WERI-Rb-1 (cell line): ENCODE results near the gene PPIA.
"Not testable (repeated sequence)": the region's sequence is repeated elsewhere in the genome, so short reads cannot be mapped to it uniquely, and the experiment has no call there.

Source experiments
- DNase-seq: peaks from one replicate; pipeline ENCODE4 v3.0.0-alpha.2; 2020
- H3K27ac ChIP-seq: fragments of 250-450 bp; sonication (Bioruptor Pico); 2 replicates; pipeline ENCODE4 v1.5.1; 2020; ENCODE audit warnings: mild to moderate bottlenecking, moderate library complexity
- H3K27me3 ChIP-seq: fragments of 250-450 bp; sonication (Bioruptor Pico); 2 replicates; pipeline ENCODE4 v1.5.1; 2021; ENCODE audit warnings: mild to moderate bottlenecking, low read depth, moderate library complexity; ENCODE audit not compliant: insufficient read depth, severe bottlenecking
- H3K36me3 ChIP-seq: fragments of 250-450 bp; sonication (Bioruptor Pico); 2 replicates; pipeline ENCODE4 v1.5.1; 2020; ENCODE audit warnings: mild to moderate bottlenecking, moderate library complexity
- H3K4me3 ChIP-seq: 2 replicates; pipeline ENCODE4 v1.5.1; 2011; ENCODE audit warnings: low read depth, mild to moderate bottlenecking, control low read depth, low read length
- H3K9me3 ChIP-seq: fragments of 250-450 bp; sonication (Bioruptor Pico); 2 replicates; pipeline ENCODE4 v1.5.1; 2021; ENCODE audit warnings: mild to moderate bottlenecking, moderate library complexity; ENCODE audit not compliant: severe bottlenecking
- CTCF ChIP-seq: IDR thresholded peaks from 2 replicates; pipeline ENCODE4 v1.5.1; 2011; ENCODE audit warnings: low read depth, mild to moderate bottlenecking, control low read depth, inconsistent platforms, low read length

Gene PPIA

GRCh38 chr7:44769776-44770294, 26.6 kb upstream of the PPIA start:
- H3K9me3 ChIP-seq, result no peaks in the 10 kb centered on the region
- H3K36me3 ChIP-seq, result peaks cover 29% of the 10 kb centered on the region
- TF ChIP-seq CTCF, result no peak
- no peak overlapping the region for H3K27ac ChIP-seq
- no peak overlapping the region for H3K4me3 ChIP-seq
- no peak for DNase-seq
- no peaks in the 10 kb centered on the region for H3K27me3 ChIP-seq

- Histone ChIP-seq H3K4me3 (no peak overlapping the region), H3K27me3 (no peaks in the 10 kb centered on the region), H3K36me3 (peaks cover 16% of the 10 kb centered on the region), H3K27ac (no peak overlapping the region), H3K9me3 (no peaks in the 10 kb centered on the region)
- DNase-seq, result no peak
- TF ChIP-seq CTCF, result no peak
Measured at GRCh38 chr7:44771358-44771757, 25.1 kb upstream of the PPIA start.

DNA sequence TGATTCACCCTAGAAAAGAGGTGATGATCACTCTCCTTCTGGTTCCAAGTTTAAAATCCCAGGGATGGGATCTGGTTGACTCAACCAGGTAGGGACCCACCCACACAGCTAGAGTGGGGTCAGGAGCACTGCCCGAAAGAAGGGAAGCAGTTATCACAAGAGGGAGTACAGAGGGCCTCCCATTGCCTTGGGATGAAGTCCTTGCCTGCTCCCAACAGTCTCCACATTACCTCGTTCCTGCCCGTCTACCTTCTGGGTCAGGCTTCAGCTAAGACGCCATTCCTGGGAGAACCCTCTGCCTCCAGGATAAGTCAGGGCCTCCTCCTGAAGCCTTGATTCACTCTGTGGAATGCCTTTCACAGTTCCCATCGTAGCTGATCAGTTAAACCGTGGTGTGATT, 24.0 kb upstream of the PPIA start:
- H3K4me3 ChIP-seq, result no peak overlapping the region
- H3K36me3 ChIP-seq, result peaks cover 5% of the 10 kb centered on the region
- DNase-seq, result no peak
- no peak overlapping the region for H3K27ac ChIP-seq
- H3K9me3 ChIP-seq, result no peaks in the 10 kb centered on the region
- no peaks in the 10 kb centered on the region for H3K27me3 ChIP-seq
- TF ChIP-seq CTCF, result no peak

DNA sequence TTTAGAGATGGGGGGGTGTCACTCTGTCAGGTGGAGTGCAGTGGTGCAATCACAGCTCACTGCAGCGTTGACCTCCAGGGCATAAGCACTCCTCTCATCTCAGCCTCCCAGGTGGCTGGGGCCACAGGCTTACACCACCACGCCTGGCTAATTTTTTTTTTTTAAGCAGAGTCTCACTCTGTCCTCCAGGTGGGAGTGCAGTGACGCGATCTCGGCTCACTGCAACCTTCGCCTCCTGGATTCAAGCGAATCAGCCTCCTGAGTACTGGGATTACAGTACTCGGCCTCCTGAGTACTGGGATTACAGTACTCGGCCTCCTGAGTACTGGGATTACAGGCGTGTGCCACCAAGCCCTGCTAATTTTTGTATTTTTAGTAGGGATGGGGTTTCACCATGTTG, 23.6 kb upstream of the PPIA start:
- DNase-seq, result peak; percentile 30
- H3K9me3 ChIP-seq, result no peaks in the 10 kb centered on the region
- peaks cover 1% of the 10 kb centered on the region; the same call in 1 of the 2 replicates for H3K36me3 ChIP-seq
- no peak overlapping the region for H3K27ac ChIP-seq
- H3K4me3 ChIP-seq, result no peak overlapping the region
- H3K27me3 ChIP-seq, result no peaks in the 10 kb centered on the region
- no peak for TF ChIP-seq CTCF

- not testable (repeated sequence) for H3K4me3 ChIP-seq, H3K36me3 ChIP-seq
Measured at GRCh38 chr7:44774486-44774885, 22.0 kb upstream of the PPIA start.

GRCh38 chr7:44775383-44776107, 20.9 kb upstream of the PPIA start:
- TF ChIP-seq CTCF, result no peak
- no peak overlapping the region for H3K4me3 ChIP-seq
- H3K36me3 ChIP-seq, result no peaks in the 10 kb centered on the region
- no peak for DNase-seq
- no peak overlapping the region for H3K27ac ChIP-seq
- H3K9me3 ChIP-seq, result no peaks in the 10 kb centered on the region
- H3K27me3 ChIP-seq, result no peaks in the 10 kb centered on the region

More at GRCh38 chr7:44774486-44774885, 22.0 kb upstream of the PPIA start:
- H3K9me3 ChIP-seq, H3K27ac ChIP-seq, DNase-seq, H3K27me3 ChIP-seq: not testable (repeated sequence)
